ENCODE data around the gene SLC16A8. TPM values are rescaled to one million over a fixed set of nuclear protein-coding genes. Genes with fewer than 3 reads are reported as not detected.

The SLC16A8 gene
- total RNA-seq, 1 experiment from 2014 or later = 1.1 TPM

DNA sequence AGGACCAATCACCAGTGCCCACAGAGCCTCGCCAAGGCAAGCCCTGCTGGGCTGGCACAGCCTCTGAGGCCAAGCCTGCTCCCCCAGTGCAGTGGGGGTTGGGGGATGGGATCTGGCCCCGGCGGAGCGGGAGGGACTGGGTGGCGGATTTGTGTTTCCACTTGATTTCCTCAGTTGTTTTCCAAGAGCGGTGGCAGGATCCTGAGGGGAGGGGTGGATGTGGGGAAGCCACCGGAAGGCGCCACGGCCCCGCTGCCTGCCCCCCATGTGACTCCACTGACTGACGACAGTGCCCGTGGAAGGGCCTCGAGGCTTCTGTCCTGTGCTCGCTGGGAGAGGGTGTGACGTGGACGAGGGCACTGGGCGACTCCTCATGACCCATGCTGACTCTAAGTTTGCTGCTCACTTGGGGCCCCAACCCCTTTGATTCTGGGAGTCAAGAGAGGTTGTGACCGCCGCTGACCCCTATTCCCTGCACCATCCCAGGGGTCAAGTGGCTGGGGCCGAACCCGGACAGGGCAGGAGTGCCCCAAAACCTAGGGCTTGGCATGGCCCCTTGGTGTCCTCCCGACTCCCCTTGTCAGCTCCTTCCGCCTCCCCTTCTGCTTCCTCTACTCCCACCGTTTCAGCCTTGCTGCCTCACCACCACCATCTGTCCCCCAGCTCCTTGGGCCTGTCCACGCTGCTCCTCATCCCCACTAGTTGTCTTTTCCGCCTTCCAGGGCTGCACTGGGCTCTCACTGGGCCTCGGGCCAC, 50.3 kb downstream of the SLC16A8 start:
- H2BK120ac ChIP-seq (ENCODE audit: low read depth, low read length, poor library complexity, severe bottlenecking) = no peak overlapping the region
- TF ChIP-seq, protein P1, sequence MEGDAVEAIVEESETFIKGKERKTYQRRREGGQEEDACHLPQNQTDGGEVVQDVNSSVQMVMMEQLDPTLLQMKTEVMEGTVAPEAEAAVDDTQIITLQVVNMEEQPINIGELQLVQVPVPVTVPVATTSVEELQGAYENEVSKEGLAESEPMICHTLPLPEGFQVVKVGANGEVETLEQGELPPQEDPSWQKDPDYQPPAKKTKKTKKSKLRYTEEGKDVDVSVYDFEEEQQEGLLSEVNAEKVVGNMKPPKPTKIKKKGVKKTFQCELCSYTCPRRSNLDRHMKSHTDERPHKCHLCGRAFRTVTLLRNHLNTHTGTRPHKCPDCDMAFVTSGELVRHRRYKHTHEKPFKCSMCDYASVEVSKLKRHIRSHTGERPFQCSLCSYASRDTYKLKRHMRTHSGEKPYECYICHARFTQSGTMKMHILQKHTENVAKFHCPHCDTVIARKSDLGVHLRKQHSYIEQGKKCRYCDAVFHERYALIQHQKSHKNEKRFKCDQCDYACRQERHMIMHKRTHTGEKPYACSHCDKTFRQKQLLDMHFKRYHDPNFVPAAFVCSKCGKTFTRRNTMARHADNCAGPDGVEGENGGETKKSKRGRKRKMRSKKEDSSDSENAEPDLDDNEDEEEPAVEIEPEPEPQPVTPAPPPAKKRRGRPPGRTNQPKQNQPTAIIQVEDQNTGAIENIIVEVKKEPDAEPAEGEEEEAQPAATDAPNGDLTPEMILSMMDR (conservative IDR thresholded peaks at IDR 0.05) = no peak
- H3K23ac ChIP-seq (ENCODE audit: insufficient read length, low read depth, low read length) = no peak overlapping the region
- no peaks in the 10 kb centered on the region for H3K79me1 ChIP-seq (ENCODE audit: insufficient read depth, low read depth, low read length, poor library complexity, severe bottlenecking)
- no peak overlapping the region for H3K9ac ChIP-seq (ENCODE audit: extremely low read depth, insufficient read length, low read length)
- no peak overlapping the region for H2AK5ac ChIP-seq (ENCODE audit: insufficient read length, low read length)
- Mint-ChIP-seq H3K4me3 (peak overlapping the region; percentile 1 to 32; a peak in 3 of 5 replicates), H3K9me3 (no peaks in the 10 kb centered on the region), H3K4me1 (peaks cover 23 to 44% of the 10 kb centered on the region in 2 experiments), H3K27ac (peak overlapping the region in 2 of 3 experiments; percentile 42 to 92; a peak in 3 of 7 replicates), H3K27me3 (ENCODE audit: low read depth) (peaks cover 11% of the 10 kb centered on the region), H3K36me3 (ENCODE audit: insufficient read depth in 1 of 3, low read depth in 3 of 3) (no peaks in the 10 kb centered on the region)
- H4K8ac ChIP-seq (replicated peaks; ENCODE audit: insufficient read length, low read depth, low read length) = no peak overlapping the region
- WGBS (ENCODE audit: extremely low coverage, insufficient read length, low lambda C conversion rate) = no CpG with 5 or more reads among the region's 27 CpGs
- no peak overlapping the region for H2AFZ ChIP-seq (ENCODE audit: low read length)
- H4K91ac ChIP-seq (ENCODE audit: insufficient read length, low read depth, low read length) = peak overlapping the region; percentile 42
- no peak overlapping the region for H3T11ph ChIP-seq (ENCODE audit: low read length)
- no peaks in the 10 kb centered on the region for H3K23me2 ChIP-seq (ENCODE audit: insufficient read length, low read depth, low read length, poor library complexity, severe bottlenecking)
- H4K5ac ChIP-seq (ENCODE audit: insufficient read length, low read depth, low read length) = no peak overlapping the region
- no peak overlapping the region for H2BK5ac ChIP-seq (ENCODE audit: insufficient read length, low read length)
- H3K14ac ChIP-seq (ENCODE audit: insufficient read depth, low read length) = peak overlapping the region; percentile 91
- no peaks in the 10 kb centered on the region for H3K27me3 ChIP-seq (ENCODE audit: insufficient read depth, low read length)
- no peak overlapping the region for H3K4me2 ChIP-seq (ENCODE audit: insufficient read depth, insufficient read length, low read length)
- no peaks in the 10 kb centered on the region for H4K20me1 ChIP-seq (ENCODE audit: control insufficient read depth, insufficient read depth, insufficient read length)
- peak overlapping the region; percentile 89 for H3K18ac ChIP-seq (ENCODE audit: insufficient read length, low read depth, low read length)
- peak overlapping the region; percentile 6; the same call in 1 of the 2 replicates for H3K4ac ChIP-seq (ENCODE audit: low read depth, low read length)
- no peaks in the 10 kb centered on the region for H3K79me2 ChIP-seq (ENCODE audit: insufficient read depth, low read length)
- DNase-seq = peak; percentile 26
- no peak overlapping the region for H2BK15ac ChIP-seq (ENCODE audit: low read depth, low read length)
- H3K9me3 ChIP-seq (ENCODE audit: control insufficient read depth, low read depth, low read length) = no peaks in the 10 kb centered on the region
- no peak overlapping the region for H3K56ac ChIP-seq (ENCODE audit: insufficient read length, low read depth, low read length)
- peak overlapping the region; percentile 38 for H2BK12ac ChIP-seq (ENCODE audit: insufficient read length, low read depth, low read length)
- no peak overlapping the region for H3K27ac ChIP-seq (ENCODE audit: insufficient read length, low read depth, low read length)
- no peak overlapping the region for H2BK20ac ChIP-seq (ENCODE audit: low read depth, low read length, poor library complexity, severe bottlenecking)
- H3K4me1 ChIP-seq (ENCODE audit: insufficient read depth, low read length) = peaks cover 4% of the 10 kb centered on the region; the same call in 1 of the 2 replicates
